GM18861 (cell line): ENCODE measurements around the gene GDI2.

Experiments used
- ATAC-seq: cut with Tn5 transposase; IDR thresholded peaks from one replicate; pipeline ENCODE4 v1.9.1; 2021; ENCODE audit not compliant: unreplicated experiment

GDI2 gene

GRCh38 chr10:5744849-5745248 is 68.4 kb downstream of the GDI2 start:
- no peak for ATAC-seq

- ATAC-seq = no peak
These were observed 69.5 kb downstream of the GDI2 start for GRCh38 chr10:5743736-5744135.

- ATAC-seq = no peak
These were observed 71.1 kb downstream of the GDI2 start for GRCh38 chr10:5742116-5742515.

GRCh38 chr10:5741276-5741675 is 72.0 kb downstream of the GDI2 start:
- ATAC-seq = no peak

GRCh38 chr10:5738427-5738826 is 74.8 kb downstream of the GDI2 start:
- no peak for ATAC-seq

- no peak for ATAC-seq
These were observed 75.9 kb downstream of the GDI2 start for GRCh38 chr10:5737352-5737751.

GRCh38 chr10:5736591-5736990 is 76.6 kb downstream of the GDI2 start:
- no peak for ATAC-seq

GRCh38 chr10:5735119-5735518 is 78.1 kb downstream of the GDI2 start:
- no peak for ATAC-seq

- ATAC-seq = no peak
These were observed 81.1 kb downstream of the GDI2 start for GRCh38 chr10:5732141-5732540.

- ATAC-seq = no peak
These were observed 81.7 kb downstream of the GDI2 start for GRCh38 chr10:5731559-5731958.

GRCh38 chr10:5730766-5731165 is 82.5 kb downstream of the GDI2 start:
- ATAC-seq = no peak

GRCh38 chr10:5723692-5724091 is 89.5 kb downstream of the GDI2 start:
- no peak for ATAC-seq

- ATAC-seq = no peak
These were observed 93.1 kb downstream of the GDI2 start for GRCh38 chr10:5720182-5720581.

- ATAC-seq = no peak
These were observed 93.7 kb downstream of the GDI2 start for GRCh38 chr10:5719546-5719945.
